ENCODE measurements around the gene SEMA3D.
"Not testable (repeated sequence)": the region's sequence is repeated elsewhere in the genome, so short reads cannot be mapped to it uniquely, and the experiment has no call there.

Gene SEMA3D

GRCh38 chr7:85023066-85023712 is 163.7 kb downstream of the SEMA3D start:
- DNase-seq, result no peak

GRCh38 chr7:85022064-85022697 is 164.7 kb downstream of the SEMA3D start:
- no peak for DNase-seq

GRCh38 chr7:85021101-85021704 is 165.7 kb downstream of the SEMA3D start:
- DNase-seq, result no peak

- DNase-seq, result no peak
Observed at GRCh38 chr7:85019778-85020177, 167.1 kb downstream of the SEMA3D start.

GRCh38 chr7:85019176-85019575 is 167.7 kb downstream of the SEMA3D start:
- no peak for DNase-seq

- DNase-seq, result no peak
Observed at GRCh38 chr7:85018498-85018897, 168.4 kb downstream of the SEMA3D start.

- DNase-seq, result no peak
Observed at GRCh38 chr7:85016286-85016685, 170.6 kb downstream of the SEMA3D start.

- no peak for DNase-seq
Observed at GRCh38 chr7:85014936-85015660, 171.8 kb downstream of the SEMA3D start.

GRCh38 chr7:85011127-85011526 is 175.7 kb downstream of the SEMA3D start:
- no peak for DNase-seq

GRCh38 chr7:85010306-85010705 is 176.6 kb downstream of the SEMA3D start:
- no peak for DNase-seq

- no peak for DNase-seq
Observed at GRCh38 chr7:85006754-85007153, 180.1 kb downstream of the SEMA3D start.

- no peak for DNase-seq
Observed at GRCh38 chr7:85004402-85004801, 182.5 kb downstream of the SEMA3D start.

GRCh38 chr7:85001495-85002345 is 185.1 kb downstream of the SEMA3D start:
- DNase-seq, result no peak

- DNase-seq, result no peak
Observed at GRCh38 chr7:85000735-85001350, 186.0 kb downstream of the SEMA3D start.

GRCh38 chr7:84999450-84999849 is 187.4 kb downstream of the SEMA3D start:
- no peak for DNase-seq

- no peak for DNase-seq
Observed at GRCh38 chr7:84998665-84999064, 188.2 kb downstream of the SEMA3D start.

GRCh38 chr7:84997626-84998025 is 189.2 kb downstream of the SEMA3D start:
- no peak for DNase-seq

GRCh38 chr7:84992954-84993353 is 193.9 kb downstream of the SEMA3D start:
- not testable (repeated sequence) for DNase-seq

GRCh38 chr7:84985073-84985784 is 201.6 kb downstream of the SEMA3D start:
- no peak for DNase-seq

GRCh38 chr7:84982199-84982598 is 204.7 kb downstream of the SEMA3D start:
- DNase-seq, result no peak

Data from stimulated activated CD4-positive, alpha-beta T cell treated with anti-CD3 and anti-CD28 coated beads, Interleukin-4, amount 100 ng/mL, for 1 hour (primary cell).